Measurements from ENCODE around the gene KIAA2012. TPM values are rescaled to one million over a fixed set of nuclear protein-coding genes. Genes with fewer than 3 reads are reported as not detected.
"Not testable (repeated sequence)": the region's sequence is repeated elsewhere in the genome, so short reads cannot be mapped to it uniquely, and the experiment has no call there.

The KIAA2012 gene
- total RNA-seq, 1 donor from 2014 or later, result under 0.01 TPM

DNA sequence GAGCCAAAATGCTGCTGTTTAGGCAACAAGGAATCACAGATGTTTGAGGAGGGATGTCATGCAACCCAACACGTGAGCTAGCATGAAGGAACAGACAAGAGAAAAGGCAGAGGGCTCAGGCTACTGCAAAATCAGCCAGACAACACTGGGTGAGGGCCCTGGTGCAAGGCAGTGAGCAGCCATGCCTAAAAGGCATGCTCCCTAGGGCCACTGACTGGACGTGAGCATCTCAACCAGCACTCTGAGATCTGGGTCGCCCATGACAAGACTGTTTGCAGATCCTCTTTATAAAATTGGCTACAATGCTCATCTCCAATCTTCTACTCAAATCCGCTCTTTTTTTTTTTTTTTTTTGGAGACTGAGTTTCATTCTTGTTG, 49.1 kb downstream of the KIAA2012 start:
- peaks cover 0 to 2% (median 2%) of the 10 kb centered on the region in 3 donors for H3K9me3 ChIP-seq (ENCODE audit: control insufficient read depth in 3 of 3, low read length in 3 of 3)
- no peak overlapping the region for H3K27ac ChIP-seq (ENCODE audit: low read depth, low read length)

GRCh38 chr2:202122980-202123720, 50.1 kb downstream of the KIAA2012 start:
- Histone ChIP-seq H3K4me1 (ENCODE audit: control insufficient read depth in 3 of 3, insufficient read depth in 3 of 3, low read length in 3 of 3) (no peaks in the 10 kb centered on the region), H3K9ac (ENCODE audit: low read depth in 1 of 3, low read length in 3 of 3) (no peak overlapping the region), H3K27ac (ENCODE audit: low read depth, low read length) (no peak overlapping the region), H3K36me3 (ENCODE audit: control insufficient read depth in 3 of 3, insufficient read depth in 3 of 3, low read length in 3 of 3) (no peaks in the 10 kb centered on the region), H3K9me3 (ENCODE audit: control insufficient read depth in 3 of 3, low read length in 3 of 3) (peaks cover 0 to 2% (median 2%) of the 10 kb centered on the region in 3 donors), H3K4me3 (ENCODE audit: low read length in 3 of 3) (no peak overlapping the region), H3K27me3 (ENCODE audit: control insufficient read depth in 3 of 3, insufficient read depth in 3 of 3, low read length in 3 of 3) (no peaks in the 10 kb centered on the region)

More for the DNA sequence above, 49.1 kb downstream of the KIAA2012 start:
- H3K4me3 ChIP-seq (ENCODE audit: low read length in 3 of 3), result no peak overlapping the region
- H3K4me1 ChIP-seq (ENCODE audit: control insufficient read depth in 3 of 3, insufficient read depth in 3 of 3, low read length in 3 of 3), result no peaks in the 10 kb centered on the region
- no peaks in the 10 kb centered on the region for H3K27me3 ChIP-seq (ENCODE audit: control insufficient read depth in 3 of 3, insufficient read depth in 3 of 3, low read length in 3 of 3)
- no peak overlapping the region for H3K9ac ChIP-seq (ENCODE audit: low read depth in 1 of 3, low read length in 3 of 3)
- no peaks in the 10 kb centered on the region for H3K36me3 ChIP-seq (ENCODE audit: control insufficient read depth in 3 of 3, insufficient read depth in 3 of 3, low read length in 3 of 3)

DNA sequence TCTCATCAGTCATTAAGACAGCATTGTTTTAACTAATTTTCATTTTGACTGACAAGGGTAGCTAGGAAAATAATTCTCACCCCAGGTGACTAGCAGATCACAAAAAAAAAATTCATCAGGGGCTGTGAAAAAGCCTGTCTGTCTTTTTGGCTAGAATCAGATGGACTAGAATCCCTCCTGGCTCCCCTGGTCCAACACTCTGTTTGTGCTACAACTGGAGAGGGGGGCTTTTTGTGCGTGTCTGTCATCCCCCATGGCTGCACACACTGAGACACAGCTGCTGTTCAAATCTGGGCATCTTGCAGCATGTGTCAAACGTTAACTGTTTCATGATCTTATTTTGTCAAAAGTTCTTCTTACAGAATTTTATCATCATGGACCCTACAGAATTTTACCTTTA, 51.2 kb downstream of the KIAA2012 start:
- H3K36me3 ChIP-seq (ENCODE audit: control insufficient read depth in 3 of 3, insufficient read depth in 3 of 3, low read length in 3 of 3), result no peaks in the 10 kb centered on the region
- no peak overlapping the region for H3K9ac ChIP-seq (ENCODE audit: low read depth in 1 of 3, low read length in 3 of 3)
- H3K27me3 ChIP-seq (ENCODE audit: control insufficient read depth in 3 of 3, insufficient read depth in 3 of 3, low read length in 3 of 3), result no peaks in the 10 kb centered on the region
- no peak overlapping the region for H3K27ac ChIP-seq (ENCODE audit: low read depth, low read length)
- H3K4me3 ChIP-seq (ENCODE audit: low read length in 3 of 3), result no peak overlapping the region
- no peaks in the 10 kb centered on the region for H3K4me1 ChIP-seq (ENCODE audit: control insufficient read depth in 3 of 3, insufficient read depth in 3 of 3, low read length in 3 of 3)
- peaks cover 0 to 2% (median 2%) of the 10 kb centered on the region in 3 donors for H3K9me3 ChIP-seq (ENCODE audit: control insufficient read depth in 3 of 3, low read length in 3 of 3)

DNA sequence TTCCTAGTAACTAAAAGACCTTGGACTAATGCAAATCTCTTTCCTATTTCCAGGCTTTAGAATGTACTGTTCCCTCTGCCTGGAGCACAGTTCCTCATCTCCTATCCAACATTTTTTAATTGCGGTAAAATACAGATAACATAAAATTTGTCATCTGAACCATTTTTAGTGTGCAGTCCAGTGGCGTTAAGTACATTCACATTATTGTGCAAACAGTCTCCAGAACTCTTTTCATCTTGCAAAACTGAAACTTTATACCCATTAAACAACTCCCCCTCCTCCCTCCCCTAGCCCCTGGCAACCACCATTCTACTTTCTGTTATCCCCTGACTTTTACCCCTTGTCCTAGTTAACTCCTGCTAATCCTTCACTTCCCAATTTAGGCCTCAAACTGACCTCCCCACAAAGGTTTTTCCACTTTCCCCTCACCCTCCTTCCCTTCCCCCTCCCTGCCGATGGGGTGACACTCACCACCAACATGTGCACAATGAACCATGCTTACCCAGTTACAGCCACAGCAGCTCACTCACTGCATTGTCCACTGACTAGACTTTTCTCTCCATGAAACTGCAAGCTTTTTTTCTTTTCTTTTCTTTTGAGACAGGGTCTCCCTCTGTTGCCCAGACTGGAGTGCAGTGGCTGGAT, 54.8 kb downstream of the KIAA2012 start:
- H3K9ac ChIP-seq (ENCODE audit: low read depth in 1 of 3, low read length in 3 of 3), result no peak overlapping the region
- no peak overlapping the region for H3K27ac ChIP-seq (ENCODE audit: low read depth, low read length)
- no peaks in the 10 kb centered on the region for H3K27me3 ChIP-seq (ENCODE audit: control insufficient read depth in 3 of 3, insufficient read depth in 3 of 3, low read length in 3 of 3)
- no peaks in the 10 kb centered on the region for H3K9me3 ChIP-seq (ENCODE audit: control insufficient read depth in 3 of 3, low read length in 3 of 3)
- H3K4me1 ChIP-seq (ENCODE audit: control insufficient read depth in 3 of 3, insufficient read depth in 3 of 3, low read length in 3 of 3), result no peaks in the 10 kb centered on the region
- no peak overlapping the region for H3K4me3 ChIP-seq (ENCODE audit: low read length in 3 of 3)
- H3K36me3 ChIP-seq (ENCODE audit: control insufficient read depth in 3 of 3, insufficient read depth in 3 of 3, low read length in 3 of 3), result no peaks in the 10 kb centered on the region

DNA sequence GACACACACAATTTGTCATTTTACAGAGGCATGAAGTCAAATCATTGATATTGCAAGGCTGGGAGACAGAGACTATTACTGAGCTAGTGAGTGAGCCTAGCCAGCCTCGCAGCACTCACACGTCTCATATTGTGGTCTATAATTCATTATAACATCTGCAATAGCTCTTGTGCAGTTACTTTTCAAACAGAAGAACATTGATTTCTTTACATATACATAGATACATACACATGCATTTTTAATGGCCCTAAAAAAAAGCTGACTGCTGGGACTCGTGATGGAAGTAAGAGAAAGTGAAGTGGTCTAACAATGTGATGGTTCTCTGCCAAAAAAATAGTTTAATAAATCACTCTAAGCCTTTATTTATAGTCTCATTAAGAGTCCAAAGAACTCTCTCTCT, 56.8 kb downstream of the KIAA2012 start:
- Histone ChIP-seq H3K27ac (ENCODE audit: low read depth, low read length) (no peak overlapping the region), H3K27me3 (ENCODE audit: control insufficient read depth in 3 of 3, insufficient read depth in 3 of 3, low read length in 3 of 3) (no peaks in the 10 kb centered on the region), H3K9me3 (ENCODE audit: control insufficient read depth in 3 of 3, low read length in 3 of 3) (no peaks in the 10 kb centered on the region), H3K4me1 (ENCODE audit: control insufficient read depth in 3 of 3, insufficient read depth in 3 of 3, low read length in 3 of 3) (peaks cover 0 to under 1% (median 0%) of the 10 kb centered on the region in 3 donors), H3K9ac (ENCODE audit: low read depth in 1 of 3, low read length in 3 of 3) (no peak overlapping the region), H3K36me3 (ENCODE audit: control insufficient read depth in 3 of 3, insufficient read depth in 3 of 3, low read length in 3 of 3) (no peaks in the 10 kb centered on the region), H3K4me3 (ENCODE audit: low read length in 3 of 3) (no peak overlapping the region)

GRCh38 chr2:202133200-202133908, 60.3 kb downstream of the KIAA2012 start:
- no peak overlapping the region for H3K27ac ChIP-seq (ENCODE audit: low read depth, low read length)
- H3K9me3 ChIP-seq (ENCODE audit: control insufficient read depth in 3 of 3, low read length in 3 of 3), result no peaks in the 10 kb centered on the region
- no peak overlapping the region for H3K9ac ChIP-seq (ENCODE audit: low read depth in 1 of 3, low read length in 3 of 3)
- no peaks in the 10 kb centered on the region for H3K36me3 ChIP-seq (ENCODE audit: control insufficient read depth in 3 of 3, insufficient read depth in 3 of 3, low read length in 3 of 3)
- H3K4me3 ChIP-seq (ENCODE audit: low read length in 3 of 3), result no peak overlapping the region
- H3K27me3 ChIP-seq (ENCODE audit: control insufficient read depth in 3 of 3, insufficient read depth in 3 of 3, low read length in 3 of 3), result no peaks in the 10 kb centered on the region
- H3K4me1 ChIP-seq (ENCODE audit: control insufficient read depth in 3 of 3, insufficient read depth in 3 of 3, low read length in 3 of 3), result peaks cover 0 to 5% (median 0%) of the 10 kb centered on the region in 3 donors

DNA sequence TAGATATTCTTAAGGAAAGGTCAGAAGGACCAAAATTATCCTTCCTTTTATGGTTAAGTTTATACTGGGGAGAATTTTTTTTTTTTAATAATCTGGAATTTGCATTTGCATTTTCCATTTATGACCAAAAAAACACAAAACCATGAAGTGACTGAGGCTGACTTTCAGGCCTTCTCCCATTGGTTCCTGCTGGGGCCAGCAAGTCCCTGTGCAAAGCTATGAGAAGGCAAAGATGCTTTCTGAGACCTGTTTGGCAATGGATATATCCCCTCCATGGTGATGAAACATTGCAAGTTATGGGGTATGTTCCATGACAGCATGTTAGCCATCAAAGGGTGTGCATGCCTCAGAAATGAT, 60.8 kb downstream of the KIAA2012 start:
- H3K4me1 ChIP-seq (ENCODE audit: control insufficient read depth in 3 of 3, insufficient read depth in 3 of 3, low read length in 3 of 3), result peaks cover 0 to 5% (median 0%) of the 10 kb centered on the region in 3 donors
- H3K36me3 ChIP-seq (ENCODE audit: control insufficient read depth in 3 of 3, insufficient read depth in 3 of 3, low read length in 3 of 3), result no peaks in the 10 kb centered on the region
- H3K27me3 ChIP-seq (ENCODE audit: control insufficient read depth in 3 of 3, insufficient read depth in 3 of 3, low read length in 3 of 3), result no peaks in the 10 kb centered on the region
- H3K27ac ChIP-seq (ENCODE audit: low read depth, low read length), result peak overlapping the region; percentile 44
- no peak overlapping the region for H3K9ac ChIP-seq (ENCODE audit: low read depth in 1 of 3, low read length in 3 of 3)
- H3K9me3 ChIP-seq (ENCODE audit: control insufficient read depth in 3 of 3, low read length in 3 of 3), result no peaks in the 10 kb centered on the region
- no peak overlapping the region for H3K4me3 ChIP-seq (ENCODE audit: low read length in 3 of 3)

- Histone ChIP-seq H3K9ac (ENCODE audit: low read depth in 1 of 3, low read length in 3 of 3) (no peak overlapping the region), H3K4me1 (ENCODE audit: control insufficient read depth in 3 of 3, insufficient read depth in 3 of 3, low read length in 3 of 3) (peaks cover 0 to 5% (median 0%) of the 10 kb centered on the region in 3 donors), H3K36me3 (ENCODE audit: control insufficient read depth in 3 of 3, insufficient read depth in 3 of 3, low read length in 3 of 3) (no peaks in the 10 kb centered on the region), H3K27ac (ENCODE audit: low read depth, low read length) (no peak overlapping the region), H3K9me3 (ENCODE audit: control insufficient read depth in 3 of 3, low read length in 3 of 3) (no peaks in the 10 kb centered on the region), H3K27me3 (ENCODE audit: control insufficient read depth in 3 of 3, insufficient read depth in 3 of 3, low read length in 3 of 3) (no peaks in the 10 kb centered on the region), H3K4me3 (ENCODE audit: low read length in 3 of 3) (no peak overlapping the region)
These were observed 62.2 kb downstream of the KIAA2012 start for GRCh38 chr2:202135091-202135874.

- H3K4me3 ChIP-seq (ENCODE audit: low read length in 3 of 3); H3K9me3 ChIP-seq (ENCODE audit: control insufficient read depth in 3 of 3, low read length in 3 of 3); H3K27me3 ChIP-seq (ENCODE audit: control insufficient read depth in 3 of 3, insufficient read depth in 3 of 3, low read length in 3 of 3); H3K4me1 ChIP-seq (ENCODE audit: control insufficient read depth in 3 of 3, insufficient read depth in 3 of 3, low read length in 3 of 3); H3K27ac ChIP-seq (ENCODE audit: low read depth, low read length); H3K9ac ChIP-seq (ENCODE audit: low read depth in 1 of 3, low read length in 3 of 3); H3K36me3 ChIP-seq (ENCODE audit: control insufficient read depth in 3 of 3, insufficient read depth in 3 of 3, low read length in 3 of 3): not testable (repeated sequence)
These were observed 63.0 kb downstream of the KIAA2012 start for GRCh38 chr2:202136039-202136438.
